Ishikawa (cell line): ENCODE measurements around the gene GALNTL6.

Experiments used
- CEBPB ChIP-seq: IDR thresholded peaks from 2 replicates; pipeline ENCODE4 v1.6.1; 2012
- EP300 ChIP-seq: IDR thresholded peaks from 2 replicates; pipeline ENCODE4 v1.6.1; 2012; ENCODE audit warnings: borderline replicate concordance
- MAX ChIP-seq: IDR thresholded peaks from 2 replicates; pipeline ENCODE4 v1.6.1; 2012
- RAD21 ChIP-seq: IDR thresholded peaks from 2 replicates; pipeline ENCODE4 v1.6.1; 2012; ENCODE audit warnings: low read depth
- REST ChIP-seq: IDR thresholded peaks from 2 replicates; pipeline ENCODE4 v1.6.1; 2012; ENCODE audit warnings: low read depth, mild to moderate bottlenecking
- TAF1 ChIP-seq: IDR thresholded peaks from 2 replicates; pipeline ENCODE4 v1.6.1; 2012; ENCODE audit warnings: low read depth, mild to moderate bottlenecking
- TCF12 ChIP-seq: IDR thresholded peaks from 2 replicates; pipeline ENCODE4 v1.6.1; 2012; ENCODE audit warnings: low read depth

GRCh38 chr4:171983935-171984805, 171.0 kb downstream of the GALNTL6 start:
- TF ChIP-seq EP300 (no peak), REST (no peak), CEBPB (no peak), TAF1 (no peak), RAD21 (no peak), TCF12 (no peak), MAX (no peak)
